ENCODE results near the gene TPRG1. TPM values are rescaled to one million over a fixed set of nuclear protein-coding genes. Genes with fewer than 3 reads are reported as not detected.
A peak's percentile ranks its signal among the peaks of the same experiment; 100 is the strongest.

Gene TPRG1
- total and polyA plus RNA-seq, 2 of the 4 experiments (the other 2 are of a cell fraction), result 0.17 TPM; not detected in 1

DNA sequence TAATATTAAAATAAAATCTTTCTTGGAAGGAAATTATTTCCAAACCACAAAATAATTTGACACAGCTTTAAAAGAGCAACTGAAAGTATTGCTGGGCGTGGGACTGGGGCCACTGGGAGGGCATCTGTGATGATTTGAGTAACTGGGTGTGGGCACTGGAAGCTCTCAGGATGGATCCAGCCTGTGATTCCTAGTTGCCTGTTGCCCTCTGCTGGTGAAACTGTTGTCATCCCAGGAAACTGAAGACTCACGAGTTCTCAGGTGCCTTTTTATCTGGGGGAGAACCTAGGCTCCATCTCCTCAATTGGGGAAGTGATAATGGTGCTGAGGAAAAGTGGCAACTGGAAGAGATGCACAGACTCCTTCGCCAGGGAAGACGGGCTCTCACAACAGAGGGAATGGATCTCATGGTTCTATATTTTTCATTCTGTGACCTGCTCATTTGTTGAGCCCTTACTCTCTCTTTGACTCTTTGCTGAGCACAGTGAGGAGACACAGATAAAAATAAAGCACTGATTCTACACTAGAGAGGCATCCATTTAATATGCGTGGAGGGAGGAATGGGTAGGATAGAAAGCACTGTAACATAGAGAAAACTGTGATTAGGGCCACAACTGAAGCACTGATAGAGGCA, 61.6 kb downstream of the TPRG1 start:
- no peak overlapping the region for H4K8ac ChIP-seq (ENCODE audit: low read depth in 2 of 2, low read length in 2 of 2)
- no peak overlapping the region for H2BK5ac ChIP-seq (ENCODE audit: low read depth, low read length, poor library complexity, severe bottlenecking)
- H2BK15ac ChIP-seq (ENCODE audit: low read depth, low read length), result no peak overlapping the region
- no peak overlapping the region for H3K9ac ChIP-seq (ENCODE audit: low read depth, low read length)
- no peaks in the 10 kb centered on the region for H3K36me3 ChIP-seq (ENCODE audit: control insufficient read depth, insufficient read depth, low read length)
- WGBS, 2 experiments (ENCODE audit: extremely low coverage in 2 of 2, insufficient read length in 1 of 2), result 8% methylated on average over 2 of the region's 5 CpGs; no CpG with 5 or more reads in 1 of the 2 experiments
- POLR2A ChIA-PET (ENCODE audit: unreplicated experiment), result no interaction called here
- ATAC-seq (ENCODE audit: low read depth) (peak; percentile 90), DNase-seq (peak; percentile 53)
- H3K14ac ChIP-seq (replicated peaks; ENCODE audit: low read depth, low read length), result no peak overlapping the region
- H3K4me2 ChIP-seq (ENCODE audit: low read depth, low read length), result no peak overlapping the region
- H3K4ac ChIP-seq (ENCODE audit: low read depth, low read length), result no peak overlapping the region
- no peak overlapping the region for H3K27ac ChIP-seq (ENCODE audit: insufficient read depth, low read length)
- no peaks in the 10 kb centered on the region for H3K4me1 ChIP-seq (ENCODE audit: control insufficient read depth, insufficient read depth, low read length)
- in situ Hi-C loops (cut with MboI; ENCODE audit: low sequenced_read_pairs), result loop anchor here (25.0 kb wide), 1 partner anchor 1521 kb away; the partner anchor contains the start of gene RTP2
- BruUV-seq (replicated peaks), result no TSS peak
- peak overlapping the region; percentile 54 for H2AFZ ChIP-seq (replicated peaks; ENCODE audit: low read length, poor library complexity)
- H3K18ac ChIP-seq (ENCODE audit: low read depth, low read length), result no peak overlapping the region
- H3K4me3 ChIP-seq (ENCODE audit: insufficient read depth, low read depth, low read length), result no peak overlapping the region
- no peak overlapping the region for H4K91ac ChIP-seq (ENCODE audit: insufficient read depth, low read depth, low read length)
- H3K56ac ChIP-seq (ENCODE audit: extremely low read depth, insufficient read depth, low read length), result no peak overlapping the region
- H2BK20ac ChIP-seq (ENCODE audit: low read depth, low read length), result no peak overlapping the region
- no peak overlapping the region for H2AK5ac ChIP-seq (ENCODE audit: low read depth, low read length)
- no peaks in the 10 kb centered on the region for H3K9me3 ChIP-seq (ENCODE audit: control insufficient read depth, insufficient read depth, low read length)
- H3K9me1 ChIP-seq (ENCODE audit: insufficient read depth, low read length), result no peaks in the 10 kb centered on the region
- CTCF ChIA-PET, result interaction anchor here (0.6 to 1.5 kb wide), 5 partner anchors 12 to 1493 kb away, joined by 3 read pairs; no protein-coding TSS in a partner anchor
- H3K23ac ChIP-seq (ENCODE audit: low read depth, low read length), result no peak overlapping the region
- H3K27me3 ChIP-seq (ENCODE audit: control insufficient read depth, insufficient read depth, low read length), result peaks cover 13% of the 10 kb centered on the region
- H2AK9ac ChIP-seq (replicated peaks; ENCODE audit: low read depth, low read length, poor library complexity), result no peak overlapping the region
- H2BK120ac ChIP-seq (ENCODE audit: low read depth, low read length), result no peak overlapping the region
- intact Hi-C loops (cut with micrococcal nuclease), result no loop called here
- no peaks in the 10 kb centered on the region for H4K20me1 ChIP-seq (ENCODE audit: insufficient read depth, low read length)
- H4K5ac ChIP-seq (ENCODE audit: low read depth, low read length), result no peak overlapping the region
- dilution Hi-C loops (cut with HindIII; ENCODE audit: low sequenced_read_pairs, unreplicated experiment), result no loop called here
- TF ChIP-seq, protein P1, sequence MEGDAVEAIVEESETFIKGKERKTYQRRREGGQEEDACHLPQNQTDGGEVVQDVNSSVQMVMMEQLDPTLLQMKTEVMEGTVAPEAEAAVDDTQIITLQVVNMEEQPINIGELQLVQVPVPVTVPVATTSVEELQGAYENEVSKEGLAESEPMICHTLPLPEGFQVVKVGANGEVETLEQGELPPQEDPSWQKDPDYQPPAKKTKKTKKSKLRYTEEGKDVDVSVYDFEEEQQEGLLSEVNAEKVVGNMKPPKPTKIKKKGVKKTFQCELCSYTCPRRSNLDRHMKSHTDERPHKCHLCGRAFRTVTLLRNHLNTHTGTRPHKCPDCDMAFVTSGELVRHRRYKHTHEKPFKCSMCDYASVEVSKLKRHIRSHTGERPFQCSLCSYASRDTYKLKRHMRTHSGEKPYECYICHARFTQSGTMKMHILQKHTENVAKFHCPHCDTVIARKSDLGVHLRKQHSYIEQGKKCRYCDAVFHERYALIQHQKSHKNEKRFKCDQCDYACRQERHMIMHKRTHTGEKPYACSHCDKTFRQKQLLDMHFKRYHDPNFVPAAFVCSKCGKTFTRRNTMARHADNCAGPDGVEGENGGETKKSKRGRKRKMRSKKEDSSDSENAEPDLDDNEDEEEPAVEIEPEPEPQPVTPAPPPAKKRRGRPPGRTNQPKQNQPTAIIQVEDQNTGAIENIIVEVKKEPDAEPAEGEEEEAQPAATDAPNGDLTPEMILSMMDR (conservative IDR thresholded peaks at IDR 0.05; ENCODE audit: low read depth, low read length), result peak; percentile 55
- TF ChIP-seq FOS (IDR thresholded peaks at IDR 0.05; ENCODE audit: low read depth, low read length) (no peak), RAD21 (IDR thresholded peaks at IDR 0.05; ENCODE audit: low read length) (peak; percentile 68), RCOR1 (IDR thresholded peaks at IDR 0.05; ENCODE audit: insufficient replicate concordance, low read length) (no peak), SMC3 (IDR thresholded peaks at IDR 0.05; ENCODE audit: low read depth, low read length) (peak; percentile 49; the same call in 1 of the 2 replicates)
- H3K79me1 ChIP-seq (ENCODE audit: low read depth in 1 of 2, low read length in 2 of 2), result no peaks in the 10 kb centered on the region
